ENCODE measurements around the gene VWA3B. TPM values are rescaled to one million over a fixed set of nuclear protein-coding genes. Genes with fewer than 3 reads are reported as not detected.

VWA3B gene
- total RNA-seq, 1 donor: not detected

GRCh38 chr2:98201576-98201975 is 114.6 kb downstream of the VWA3B start:
- DNase-seq (ENCODE audit: low read depth): no peak
- no peak overlapping the region for H3K4me3 ChIP-seq (ENCODE audit: low read depth, low read length)
- TF ChIP-seq CTCF (IDR thresholded peaks at IDR 0.05; ENCODE audit: insufficient read depth, low read length): no peak

GRCh38 chr2:98205889-98206288 is 118.9 kb downstream of the VWA3B start:
- DNase-seq (ENCODE audit: low read depth): no peak
- no peak for TF ChIP-seq CTCF (IDR thresholded peaks at IDR 0.05; ENCODE audit: insufficient read depth, low read length)

GRCh38 chr2:98212092-98213000 is 125.4 kb downstream of the VWA3B start:
- H3K4me3 ChIP-seq (ENCODE audit: low read depth, low read length): no peak overlapping the region
- no peak for TF ChIP-seq CTCF (IDR thresholded peaks at IDR 0.05; ENCODE audit: insufficient read depth, low read length)
- no peak for DNase-seq (ENCODE audit: low read depth)

More at GRCh38 chr2:98205889-98206288, 118.9 kb downstream of the VWA3B start:
- H3K4me3 ChIP-seq (ENCODE audit: low read depth, low read length): no peak overlapping the region

GRCh38 chr2:98216616-98217015 is 129.6 kb downstream of the VWA3B start:
- no peak for TF ChIP-seq CTCF (IDR thresholded peaks at IDR 0.05; ENCODE audit: insufficient read depth, low read length)
- no peak for DNase-seq (ENCODE audit: low read depth)

GRCh38 chr2:98219152-98219551 is 132.2 kb downstream of the VWA3B start:
- H3K4me3 ChIP-seq (ENCODE audit: low read depth, low read length): no peak overlapping the region
- no peak for TF ChIP-seq CTCF (IDR thresholded peaks at IDR 0.05; ENCODE audit: insufficient read depth, low read length)
- no peak for DNase-seq (ENCODE audit: low read depth)

More at GRCh38 chr2:98216616-98217015, 129.6 kb downstream of the VWA3B start:
- H3K4me3 ChIP-seq (ENCODE audit: low read depth, low read length): no peak overlapping the region

GRCh38 chr2:98233941-98234340 is 147.0 kb downstream of the VWA3B start:
- no peak for DNase-seq (ENCODE audit: low read depth)
- no peak overlapping the region for H3K4me3 ChIP-seq (ENCODE audit: low read depth, low read length)
- TF ChIP-seq CTCF (IDR thresholded peaks at IDR 0.05; ENCODE audit: insufficient read depth, low read length): no peak
